ENCODE data around the gene CLSTN2. TPM values are rescaled to one million over a fixed set of nuclear protein-coding genes. Genes with fewer than 3 reads are reported as not detected.

Gene CLSTN2
- total RNA-seq, 2 donors from 2014 or later: 0.82 to 1.3 TPM

- H3K36me3 ChIP-seq: no peaks in the 10 kb centered on the region
- H3K4me1 ChIP-seq: no peaks in the 10 kb centered on the region
- no peaks in the 10 kb centered on the region for H3K27me3 ChIP-seq
- TF ChIP-seq CTCF (IDR thresholded peaks at IDR 0.05): no peak
- DNase-seq: no peak
- no peaks in the 10 kb centered on the region for H3K9me3 ChIP-seq
- H3K4me3 ChIP-seq: no peak overlapping the region
- no peak overlapping the region for H3K27ac ChIP-seq
- intact Hi-C loops (cut with DNase I): no loop called here
- H3K9ac ChIP-seq (ENCODE audit: low read depth in 2 of 2, low read length in 2 of 2): no peak overlapping the region
Observed at GRCh38 chr3:140265302-140265701, 330.3 kb downstream of the CLSTN2 start.

GRCh38 chr3:140268103-140268502 lies 333.1 kb downstream of the CLSTN2 start:
- DNase-seq: no peak
- no peak overlapping the region for H3K27ac ChIP-seq
- no peak for TF ChIP-seq CTCF (IDR thresholded peaks at IDR 0.05)
- intact Hi-C loops (cut with DNase I): no loop called here
- no peaks in the 10 kb centered on the region for H3K27me3 ChIP-seq
- H3K4me1 ChIP-seq: no peaks in the 10 kb centered on the region
- no peak overlapping the region for H3K9ac ChIP-seq (ENCODE audit: low read depth in 2 of 2, low read length in 2 of 2)
- no peaks in the 10 kb centered on the region for H3K36me3 ChIP-seq
- H3K4me3 ChIP-seq: no peak overlapping the region
- H3K9me3 ChIP-seq: no peaks in the 10 kb centered on the region

- no peak for TF ChIP-seq CTCF (IDR thresholded peaks at IDR 0.05)
- Histone ChIP-seq H3K4me1 (no peaks in the 10 kb centered on the region), H3K4me3 (no peak overlapping the region), H3K36me3 (no peaks in the 10 kb centered on the region), H3K27ac (no peak overlapping the region), H3K9me3 (no peaks in the 10 kb centered on the region), H3K9ac (ENCODE audit: low read depth in 2 of 2, low read length in 2 of 2) (no peak overlapping the region), H3K27me3 (no peaks in the 10 kb centered on the region)
- intact Hi-C loops (cut with DNase I): no loop called here
- DNase-seq: no peak
Observed at GRCh38 chr3:140268610-140269009, 333.6 kb downstream of the CLSTN2 start.

GRCh38 chr3:140270329-140270728 lies 335.3 kb downstream of the CLSTN2 start:
- TF ChIP-seq CTCF (IDR thresholded peaks at IDR 0.05): no peak
- no peak overlapping the region for H3K4me3 ChIP-seq
- H3K27me3 ChIP-seq: no peaks in the 10 kb centered on the region
- no peak overlapping the region for H3K27ac ChIP-seq
- intact Hi-C loops (cut with DNase I): no loop called here
- H3K9ac ChIP-seq (ENCODE audit: low read depth in 2 of 2, low read length in 2 of 2): no peak overlapping the region
- no peak for DNase-seq
- no peaks in the 10 kb centered on the region for H3K4me1 ChIP-seq
- H3K9me3 ChIP-seq: no peaks in the 10 kb centered on the region
- no peaks in the 10 kb centered on the region for H3K36me3 ChIP-seq

GRCh38 chr3:140273542-140274195 lies 338.7 kb downstream of the CLSTN2 start:
- DNase-seq: no peak
- H3K27ac ChIP-seq: no peak overlapping the region
- H3K4me3 ChIP-seq: no peak overlapping the region
- H3K4me1 ChIP-seq: no peaks in the 10 kb centered on the region
- TF ChIP-seq CTCF (IDR thresholded peaks at IDR 0.05): no peak
- H3K36me3 ChIP-seq: no peaks in the 10 kb centered on the region
- no peak overlapping the region for H3K9ac ChIP-seq (ENCODE audit: low read depth in 2 of 2, low read length in 2 of 2)
- H3K9me3 ChIP-seq: no peaks in the 10 kb centered on the region
- intact Hi-C loops (cut with DNase I): no loop called here
- H3K27me3 ChIP-seq: no peaks in the 10 kb centered on the region

All from colonic mucosa (tissue), 4 donors.